ENCODE measurements around the gene TMEM151B.
A peak's percentile ranks its signal among the peaks of the same experiment; 100 is the strongest.

The TMEM151B gene

DNA sequence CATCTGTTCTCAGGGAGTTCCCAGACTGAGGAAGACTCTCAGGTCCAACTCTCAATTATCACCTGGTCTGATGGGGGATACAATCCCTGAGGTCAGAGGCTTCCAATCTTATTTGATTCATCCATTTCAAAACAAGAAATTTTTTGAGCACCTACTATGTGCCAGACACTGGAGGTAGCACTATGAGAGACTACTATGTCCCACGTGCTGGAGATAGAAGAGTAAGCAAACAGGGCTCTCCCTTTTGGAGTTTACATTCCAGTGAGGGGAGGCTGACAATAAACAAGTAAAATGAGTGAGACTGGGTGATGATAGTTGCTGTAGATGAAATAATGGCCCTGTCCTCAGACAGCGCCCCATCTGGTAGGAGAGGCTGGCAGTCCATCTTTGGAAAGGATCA is 16.5 kb downstream of the TMEM151B start:
- Mint-ChIP-seq H3K4me3 (no peak overlapping the region), H3K27me3 (peaks cover 53% of the 10 kb centered on the region), H3K4me1 (no peaks in the 10 kb centered on the region), H3K27ac (no peak overlapping the region), H3K9me3 (no peaks in the 10 kb centered on the region), H3K36me3 (ENCODE audit: low read depth) (no peaks in the 10 kb centered on the region)
- ATAC-seq (no peak), DNase-seq (no peak)

- no peaks in the 10 kb centered on the region for H3K9me3 Mint-ChIP-seq
- no peaks in the 10 kb centered on the region for H3K36me3 Mint-ChIP-seq (ENCODE audit: low read depth)
- H3K4me3 Mint-ChIP-seq: no peak overlapping the region
- DNase-seq (no peak), ATAC-seq (no peak)
- no peaks in the 10 kb centered on the region for H3K4me1 Mint-ChIP-seq
- peaks cover 62% of the 10 kb centered on the region for H3K27me3 Mint-ChIP-seq
- no peak overlapping the region for H3K27ac Mint-ChIP-seq
Measured at GRCh38 chr6:44289726-44290260, 19.5 kb downstream of the TMEM151B start.

- H3K36me3 Mint-ChIP-seq (ENCODE audit: low read depth): no peaks in the 10 kb centered on the region
- no peaks in the 10 kb centered on the region for H3K4me1 Mint-ChIP-seq
- H3K9me3 Mint-ChIP-seq: no peaks in the 10 kb centered on the region
- peaks cover 72% of the 10 kb centered on the region for H3K27me3 Mint-ChIP-seq
- DNase-seq: no peak
- H3K4me3 Mint-ChIP-seq: no peak overlapping the region
- ATAC-seq: no peak
- H3K27ac Mint-ChIP-seq: no peak overlapping the region
Measured at GRCh38 chr6:44291841-44292240, 21.6 kb downstream of the TMEM151B start.

- H3K4me1 Mint-ChIP-seq: peaks cover 2% of the 10 kb centered on the region
- H3K9me3 Mint-ChIP-seq: no peaks in the 10 kb centered on the region
- ATAC-seq (no peak), DNase-seq (no peak)
- H3K27ac Mint-ChIP-seq: no peak overlapping the region
- H3K4me3 Mint-ChIP-seq: no peak overlapping the region
- peaks cover 70% of the 10 kb centered on the region for H3K27me3 Mint-ChIP-seq
- H3K36me3 Mint-ChIP-seq (ENCODE audit: low read depth): no peaks in the 10 kb centered on the region
Measured at GRCh38 chr6:44292661-44293365, 22.6 kb downstream of the TMEM151B start.

DNA sequence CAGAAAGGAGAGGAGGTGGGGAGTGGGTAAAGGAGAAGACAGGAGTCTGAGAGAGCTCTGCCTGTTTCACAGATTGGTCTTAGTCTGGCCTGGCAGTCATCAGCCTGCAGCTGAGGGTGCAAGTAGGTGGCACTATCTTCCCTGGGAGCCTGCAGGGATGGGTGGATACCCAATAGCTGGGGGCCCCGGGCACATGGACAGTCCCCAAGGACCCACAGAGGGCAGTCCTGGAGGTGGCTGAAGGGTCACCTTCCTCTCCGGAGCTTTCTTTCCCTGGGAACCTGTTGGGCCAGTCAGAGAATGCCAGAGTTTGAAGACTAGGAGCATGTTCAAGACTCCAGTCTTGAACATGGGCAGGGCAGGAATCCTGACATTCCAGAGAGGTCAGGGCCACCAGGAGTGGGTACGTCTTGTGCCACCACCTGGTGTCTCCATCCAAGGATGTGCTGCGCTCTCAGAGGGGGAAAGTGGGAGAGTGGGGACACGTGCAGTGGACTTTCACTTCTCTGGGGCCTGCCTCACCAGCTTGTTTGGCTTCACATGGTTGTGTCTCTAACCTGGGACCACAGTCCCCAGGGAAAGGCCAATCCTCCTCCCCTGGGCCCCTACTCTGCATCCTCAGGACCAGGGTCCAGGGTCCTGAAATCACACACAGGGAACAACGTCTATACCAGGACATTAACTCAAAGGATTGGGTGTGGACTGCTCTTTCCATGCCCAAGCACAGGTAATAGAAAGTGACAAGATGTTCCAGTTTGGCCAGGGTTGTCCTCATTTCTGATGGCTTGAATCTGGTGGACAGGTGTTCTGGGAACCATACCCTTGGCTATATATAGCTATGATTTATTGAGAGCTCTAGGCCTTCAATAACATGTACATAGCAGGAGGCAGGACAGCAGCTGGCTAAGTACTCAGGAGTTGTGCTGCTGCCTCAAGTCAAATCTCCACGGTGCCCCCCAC is 24.9 kb downstream of the TMEM151B start:
- peaks cover 5% of the 10 kb centered on the region for H3K36me3 Mint-ChIP-seq (ENCODE audit: low read depth)
- ATAC-seq: no peak
- H3K4me1 Mint-ChIP-seq: peaks cover 5% of the 10 kb centered on the region
- no peaks in the 10 kb centered on the region for H3K9me3 Mint-ChIP-seq
- H3K27me3 Mint-ChIP-seq: peaks cover 58% of the 10 kb centered on the region
- no peak overlapping the region for H3K4me3 Mint-ChIP-seq
- no peak overlapping the region for H3K27ac Mint-ChIP-seq
- DNase-seq: no peak

- peak; percentile 64 for DNase-seq
- Mint-ChIP-seq H3K36me3 (ENCODE audit: low read depth) (peaks cover 17% of the 10 kb centered on the region), H3K9me3 (no peaks in the 10 kb centered on the region), H3K4me1 (peaks cover 5% of the 10 kb centered on the region), H3K4me3 (peak overlapping the region; percentile 26), H3K27me3 (peaks cover 39% of the 10 kb centered on the region), H3K27ac (no peak overlapping the region)
- ATAC-seq: peak; percentile 63
Measured at GRCh38 chr6:44297063-44298038, 27.1 kb downstream of the TMEM151B start.

DNA sequence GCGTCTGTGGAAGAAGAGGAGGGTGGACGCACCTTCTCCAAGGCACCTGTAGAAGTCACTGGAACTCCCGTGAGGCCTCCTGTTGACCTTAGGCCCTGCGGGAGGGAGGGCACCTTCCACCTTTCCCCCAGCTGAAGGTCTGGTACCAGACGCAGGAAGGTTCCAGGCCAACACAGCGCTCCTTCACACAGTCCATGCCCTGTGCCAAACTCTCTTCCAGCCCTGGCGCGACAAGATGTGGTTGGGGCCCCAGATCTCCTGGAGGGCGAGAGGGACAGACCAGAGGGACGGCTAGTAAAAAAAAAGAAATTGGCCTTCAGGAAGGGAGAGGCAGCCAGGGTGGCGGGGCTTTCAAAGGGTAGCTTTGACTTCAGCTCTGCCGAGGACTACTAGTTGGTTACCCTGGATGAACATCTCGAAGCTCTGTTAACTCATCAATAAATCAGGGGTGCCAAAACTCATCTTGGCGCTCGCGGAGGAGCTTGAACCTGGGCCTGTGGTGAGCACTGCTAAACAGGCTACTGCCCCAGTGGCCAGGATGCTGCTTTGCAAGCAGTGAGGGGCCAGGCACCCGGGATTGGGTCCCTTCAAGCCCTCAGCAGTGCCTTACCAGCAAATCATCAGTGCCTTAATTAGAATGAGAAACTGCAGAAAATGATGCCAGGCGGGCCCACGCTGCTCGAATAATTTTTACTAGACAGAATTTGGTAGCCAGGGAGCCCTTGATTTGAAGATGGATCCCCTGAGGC is 28.0 kb downstream of the TMEM151B start:
- H3K4me3 Mint-ChIP-seq: peak overlapping the region; percentile 26
- H3K36me3 Mint-ChIP-seq (ENCODE audit: low read depth): peaks cover 17% of the 10 kb centered on the region
- peaks cover 32% of the 10 kb centered on the region for H3K27me3 Mint-ChIP-seq
- H3K27ac Mint-ChIP-seq: no peak overlapping the region
- DNase-seq (no peak), ATAC-seq (peak; percentile 3)
- no peaks in the 10 kb centered on the region for H3K9me3 Mint-ChIP-seq
- H3K4me1 Mint-ChIP-seq: peaks cover 5% of the 10 kb centered on the region

- Mint-ChIP-seq H3K27ac (peak overlapping the region; percentile 14), H3K27me3 (peaks cover 27% of the 10 kb centered on the region), H3K9me3 (no peaks in the 10 kb centered on the region), H3K4me1 (peaks cover 5% of the 10 kb centered on the region), H3K36me3 (ENCODE audit: low read depth) (peaks cover 17% of the 10 kb centered on the region), H3K4me3 (no peak overlapping the region)
- DNase-seq (no peak), ATAC-seq (no peak)
Measured at GRCh38 chr6:44298864-44299263, 28.6 kb downstream of the TMEM151B start.

DNA sequence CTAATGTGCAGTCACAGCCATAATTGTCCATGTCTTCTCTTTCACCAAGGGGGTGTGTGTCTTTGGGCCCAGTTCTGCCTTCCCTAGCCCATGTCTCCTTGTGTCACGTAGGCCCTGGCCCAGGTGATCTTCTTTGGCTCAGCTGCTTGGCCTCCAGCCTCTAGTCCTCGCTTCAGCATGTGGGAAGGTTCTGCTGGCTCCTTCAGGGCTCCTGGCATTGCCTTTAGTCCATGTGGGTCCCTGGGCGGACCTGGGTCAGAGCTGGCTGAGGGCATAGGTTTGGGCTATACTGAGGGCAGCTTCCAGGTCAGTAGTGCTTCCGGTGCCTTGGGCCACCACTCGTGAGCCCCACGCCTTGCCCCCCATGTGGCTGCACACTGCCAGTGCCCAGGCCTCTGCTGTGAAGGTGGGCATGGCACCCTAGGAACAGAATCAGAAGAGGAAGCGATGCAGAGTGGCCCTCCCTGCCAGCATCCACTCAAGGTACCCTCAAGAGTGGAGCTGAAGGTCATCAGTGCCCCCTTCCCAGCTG is 30.1 kb downstream of the TMEM151B start:
- peaks cover 17% of the 10 kb centered on the region for H3K27me3 Mint-ChIP-seq
- ATAC-seq: no peak
- no peak overlapping the region for H3K4me3 Mint-ChIP-seq
- no peak for DNase-seq
- no peaks in the 10 kb centered on the region for H3K9me3 Mint-ChIP-seq
- H3K27ac Mint-ChIP-seq: no peak overlapping the region
- peaks cover 18% of the 10 kb centered on the region for H3K36me3 Mint-ChIP-seq (ENCODE audit: low read depth)
- peaks cover 5% of the 10 kb centered on the region for H3K4me1 Mint-ChIP-seq

GRCh38 chr6:44301106-44301505 is 30.9 kb downstream of the TMEM151B start:
- Mint-ChIP-seq H3K27me3 (peaks cover 12% of the 10 kb centered on the region), H3K9me3 (no peaks in the 10 kb centered on the region), H3K27ac (no peak overlapping the region), H3K4me3 (no peak overlapping the region), H3K36me3 (ENCODE audit: low read depth) (peaks cover 21% of the 10 kb centered on the region), H3K4me1 (peaks cover 5% of the 10 kb centered on the region)
- ATAC-seq (no peak), DNase-seq (no peak)

DNA sequence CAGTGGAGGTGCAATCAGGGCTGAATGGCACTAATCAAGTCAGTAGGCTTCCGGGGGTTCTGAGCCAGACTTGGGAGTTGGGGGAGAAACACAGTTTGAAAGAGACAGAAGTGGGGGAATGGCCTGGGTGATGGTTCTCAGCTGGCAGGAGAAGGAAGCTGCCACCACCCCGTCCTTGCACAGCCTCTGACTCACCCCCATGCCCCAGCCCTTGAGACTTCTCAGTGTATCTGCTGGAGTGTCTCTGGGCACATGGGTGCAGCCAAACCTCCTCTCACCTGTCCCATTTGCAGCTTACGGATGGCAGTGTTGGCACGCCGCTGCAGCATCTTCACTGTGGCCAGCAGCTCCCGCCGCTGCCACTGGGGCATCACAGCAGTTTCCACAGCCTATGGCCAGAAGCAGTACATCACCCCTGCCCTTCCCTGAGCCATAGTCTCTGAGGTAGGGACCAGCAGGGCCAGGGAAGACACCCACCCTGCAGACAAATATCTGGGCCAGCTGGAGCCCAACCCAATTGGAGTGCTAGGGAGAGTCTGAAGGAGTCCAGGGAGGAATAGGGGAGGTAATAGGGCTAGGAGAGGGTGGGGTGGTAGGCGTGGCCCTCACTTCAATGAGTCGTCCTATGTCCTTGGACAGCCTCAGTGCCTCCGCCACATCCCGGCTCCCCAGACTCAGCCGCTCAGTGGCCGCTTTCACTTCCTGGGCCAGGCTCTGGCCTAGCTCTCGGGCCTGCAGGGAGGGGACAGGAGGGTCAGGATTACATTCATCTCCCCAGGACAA is 31.7 kb downstream of the TMEM151B start:
- peaks cover 5% of the 10 kb centered on the region for H3K4me1 Mint-ChIP-seq
- H3K36me3 Mint-ChIP-seq (ENCODE audit: low read depth): peaks cover 21% of the 10 kb centered on the region
- ATAC-seq (no peak), DNase-seq (no peak)
- peaks cover 5% of the 10 kb centered on the region for H3K27me3 Mint-ChIP-seq
- no peaks in the 10 kb centered on the region for H3K9me3 Mint-ChIP-seq
- no peak overlapping the region for H3K27ac Mint-ChIP-seq
- no peak overlapping the region for H3K4me3 Mint-ChIP-seq

DNA sequence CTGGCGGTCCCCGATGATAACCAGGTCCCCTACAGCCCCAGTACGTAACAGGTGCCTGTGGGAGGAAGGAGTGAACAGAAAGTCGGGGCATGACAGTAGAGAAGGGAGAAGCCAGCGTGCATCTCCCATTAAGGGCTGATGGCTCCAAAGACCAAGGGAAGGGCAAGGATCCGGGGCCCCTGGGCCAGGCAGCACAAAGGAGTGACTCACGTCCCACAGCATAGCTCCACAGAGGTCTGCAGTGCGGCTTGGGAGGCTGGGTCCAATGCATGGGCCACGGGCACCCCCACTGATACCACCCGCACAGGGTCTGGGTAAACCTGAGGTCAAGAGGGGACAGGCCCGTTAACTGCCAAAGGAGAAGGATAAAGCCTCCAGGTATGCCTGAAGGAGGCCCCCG is 32.6 kb downstream of the TMEM151B start:
- no peak for ATAC-seq
- Mint-ChIP-seq H3K4me3 (no peak overlapping the region), H3K27me3 (peaks cover under 1% of the 10 kb centered on the region), H3K4me1 (peaks cover 3% of the 10 kb centered on the region), H3K27ac (no peak overlapping the region), H3K9me3 (no peaks in the 10 kb centered on the region), H3K36me3 (ENCODE audit: low read depth) (peaks cover 23% of the 10 kb centered on the region)
- no peak for DNase-seq

DNA sequence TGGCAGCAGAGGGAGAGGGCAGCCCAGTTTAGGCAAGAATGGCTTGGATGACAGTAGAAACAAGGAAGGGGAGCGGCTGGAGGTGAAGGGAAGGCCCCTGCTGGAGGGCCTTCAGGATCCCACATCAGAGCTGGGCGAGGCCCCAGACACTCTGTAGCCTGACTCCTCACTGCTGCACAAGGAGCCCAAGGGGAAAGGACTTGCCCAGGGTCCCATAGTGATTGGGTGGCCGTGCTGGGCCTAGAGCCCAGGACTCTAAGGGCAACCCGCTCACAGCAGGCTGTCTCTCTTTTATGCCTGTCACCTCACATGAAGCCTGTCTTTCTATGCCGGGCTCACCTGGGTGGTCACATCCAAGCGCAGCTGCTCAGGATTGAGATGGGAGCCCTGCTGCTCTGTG is 33.6 kb downstream of the TMEM151B start:
- no peak for ATAC-seq
- H3K9me3 Mint-ChIP-seq: no peaks in the 10 kb centered on the region
- no peaks in the 10 kb centered on the region for H3K4me1 Mint-ChIP-seq

More for the DNA sequence above, 33.6 kb downstream of the TMEM151B start:
- DNase-seq: no peak
- no peak overlapping the region for H3K4me3 Mint-ChIP-seq
- H3K27ac Mint-ChIP-seq: no peak overlapping the region
- peaks cover 28% of the 10 kb centered on the region for H3K36me3 Mint-ChIP-seq (ENCODE audit: low read depth)
- H3K27me3 Mint-ChIP-seq: no peaks in the 10 kb centered on the region
